IPS DF 6.9 (cell line): Measurements from ENCODE around the gene MTA1.

ENCODE experiments used
- DNase-seq: peaks from one replicate; pipeline ENCODE4 v3.0.0-alpha.2; 2013; ENCODE audit warnings: low read depth, low spot score
- H3K27ac ChIP-seq: one replicate; pipeline ENCODE4 v1.5.1; 2013; ENCODE audit warnings: low read length, control low read depth
- H3K27me3 ChIP-seq: 2 replicates; pipeline ENCODE4 v1.6.1; 2013; ENCODE audit warnings: mild to moderate bottlenecking, low read length; ENCODE audit not compliant: control insufficient read depth, insufficient read depth
- H3K36me3 ChIP-seq: 2 replicates; pipeline ENCODE4 v1.6.1; 2013; ENCODE audit warnings: low read length; ENCODE audit not compliant: control insufficient read depth, insufficient read depth
- H3K4me1 ChIP-seq: 2 replicates; pipeline ENCODE4 v1.6.1; 2013; ENCODE audit warnings: low read length; ENCODE audit not compliant: control insufficient read depth, insufficient read depth
- H3K4me3 ChIP-seq: 2 replicates; pipeline ENCODE4 v1.5.1; 2013; ENCODE audit warnings: mild to moderate bottlenecking, low read length
- H3K9me3 ChIP-seq: 2 replicates; pipeline ENCODE4 v1.6.1; 2013; ENCODE audit warnings: low read length, inconsistent platforms; ENCODE audit not compliant: control insufficient read depth, insufficient read depth
- WGBS: extraction: QIAGEN DNeasy Blood & Tissue Kit; methylation state at CpG from one replicate; pipeline ENCODE4 v1.1.7; 2013; ENCODE audit warnings: mixed read lengths, missing lambda C conversion rate; ENCODE audit not compliant: insufficient read length, insufficient coverage; 5-methylcytosine and 5-hydroxymethylcytosine counted together

The MTA1 gene

GRCh38 chr14:105418269-105419194 lies 1.1 kb upstream of the MTA1 start:
- Histone ChIP-seq H3K36me3 (no peaks in the 10 kb centered on the region; the same call in 1 of the 2 replicates), H3K4me1 (peaks cover 8% of the 10 kb centered on the region; the same call in 1 of the 2 replicates), H3K27me3 (no peaks in the 10 kb centered on the region; the same call in 1 of the 2 replicates), H3K4me3 (no peak overlapping the region), H3K27ac (no peak overlapping the region), H3K9me3 (no peaks in the 10 kb centered on the region)
- WGBS, result no CpG with 5 or more reads among the region's 19 CpGs
- DNase-seq, result no peak

DNA sequence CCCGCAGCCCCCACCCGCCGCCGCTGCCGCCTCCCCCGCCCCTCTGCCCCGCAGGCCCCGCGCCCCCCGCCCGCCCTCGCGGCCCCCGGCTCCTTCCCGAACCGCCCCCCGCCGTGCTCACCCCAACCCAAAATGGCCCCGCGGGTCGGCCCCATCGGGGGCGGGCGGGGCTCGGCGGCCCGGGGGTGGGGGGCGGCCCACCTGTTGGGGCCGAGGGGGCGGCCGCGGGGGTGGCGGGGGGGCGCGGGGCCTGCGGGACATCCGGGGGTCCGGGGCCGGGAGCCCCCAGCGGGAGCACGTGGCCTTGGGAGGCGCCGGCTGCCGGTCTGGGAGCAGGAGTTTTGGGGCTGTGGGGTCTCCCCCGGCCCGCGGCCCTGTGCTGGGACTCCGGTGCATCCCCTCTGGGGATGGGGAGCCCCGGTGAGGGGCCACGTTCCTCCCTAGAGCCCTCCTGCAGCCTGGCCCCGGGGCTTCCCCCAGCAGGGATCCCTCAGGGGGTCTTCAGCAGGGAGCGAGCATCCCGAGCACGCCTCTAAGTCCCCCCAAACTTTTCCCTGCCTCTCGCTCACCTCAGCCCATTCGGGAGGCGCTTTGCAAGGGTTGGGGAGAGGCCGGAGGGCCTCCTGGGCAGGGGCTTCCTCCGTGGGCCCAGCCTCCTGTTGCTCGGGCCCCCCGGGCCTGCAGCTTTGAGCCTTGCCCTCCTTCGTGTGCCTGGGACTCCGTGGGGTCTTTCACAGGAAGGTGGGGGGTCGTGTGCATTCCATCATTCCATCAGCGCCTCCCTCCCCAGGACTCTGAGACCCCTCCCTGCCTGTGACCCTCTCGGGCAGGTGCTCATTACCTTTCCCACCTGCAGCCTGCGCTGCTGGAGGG lies 710 bp downstream of the MTA1 start:
- H3K27me3 ChIP-seq, result no peaks in the 10 kb centered on the region
- H3K36me3 ChIP-seq, result no peaks in the 10 kb centered on the region; the same call in 1 of the 2 replicates
- H3K4me1 ChIP-seq, result peaks cover 8% of the 10 kb centered on the region; the same call in 1 of the 2 replicates
- H3K4me3 ChIP-seq, result peak overlapping the region; percentile 67
- H3K9me3 ChIP-seq, result no peaks in the 10 kb centered on the region
- no peak overlapping the region for H3K27ac ChIP-seq
- WGBS, result no CpG with 5 or more reads among the region's 67 CpGs
- no peak for DNase-seq

- Histone ChIP-seq H3K9me3 (no peaks in the 10 kb centered on the region), H3K27ac (no peak overlapping the region), H3K4me3 (peak overlapping the region; percentile 67; the same call in 1 of the 2 replicates), H3K36me3 (no peaks in the 10 kb centered on the region; the same call in 1 of the 2 replicates), H3K4me1 (peaks cover 8% of the 10 kb centered on the region; the same call in 1 of the 2 replicates), H3K27me3 (no peaks in the 10 kb centered on the region)
- no CpG with 5 or more reads among the region's 23 CpGs for WGBS
- DNase-seq, result no peak
Observed at GRCh38 chr14:105420974-105421674, 1.5 kb downstream of the MTA1 start.

DNA sequence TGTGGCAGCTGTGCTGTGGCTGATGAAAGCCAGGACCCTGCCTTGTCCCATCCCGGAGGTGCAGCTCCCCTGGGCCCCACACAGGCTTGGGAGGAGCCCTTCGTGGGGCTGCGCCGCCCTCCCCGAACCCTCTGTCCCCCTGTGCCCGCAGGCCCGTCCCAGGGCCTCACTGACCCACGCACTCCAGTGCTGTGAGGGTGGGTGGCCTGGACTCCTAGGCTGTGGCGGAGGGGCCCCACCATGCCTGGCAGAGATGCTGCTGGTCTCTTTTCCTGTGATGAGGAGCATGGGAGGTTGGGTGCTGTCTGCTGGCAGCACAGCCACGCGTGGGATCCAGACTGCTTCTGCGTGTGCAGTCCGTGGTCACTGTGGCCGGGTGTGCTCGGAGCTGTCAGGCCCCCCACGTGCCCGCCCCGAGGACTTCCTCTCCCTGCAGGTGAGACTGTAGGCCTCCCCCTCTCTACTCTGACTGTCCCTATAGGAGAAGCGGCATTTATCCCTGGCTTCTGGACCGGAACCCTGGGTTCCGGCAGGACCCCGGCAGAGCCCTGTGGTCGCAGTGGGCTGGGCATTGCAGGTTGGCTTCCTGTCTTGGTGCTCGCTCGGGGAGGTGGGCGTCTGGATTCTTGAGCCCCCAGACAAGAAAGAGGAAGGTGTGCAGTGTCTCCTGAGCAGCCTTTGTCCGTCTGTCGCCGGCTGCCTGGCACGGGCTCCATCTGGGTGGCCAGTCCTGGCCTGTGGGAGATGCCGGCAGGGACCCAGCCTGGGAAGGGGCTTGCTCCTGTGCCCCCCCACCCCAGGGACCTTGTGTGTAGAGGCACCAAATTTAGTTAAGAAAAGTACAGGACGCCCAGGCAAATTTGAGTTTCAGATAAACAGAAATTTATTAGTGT lies 2.3 kb downstream of the MTA1 start:
- H3K27me3 ChIP-seq, result no peaks in the 10 kb centered on the region
- DNase-seq, result no peak
- H3K9me3 ChIP-seq, result no peaks in the 10 kb centered on the region
- H3K4me1 ChIP-seq, result peaks cover 8% of the 10 kb centered on the region; the same call in 1 of the 2 replicates
- no peak overlapping the region for H3K4me3 ChIP-seq
- H3K27ac ChIP-seq, result no peak overlapping the region
- no CpG with 5 or more reads among the region's 32 CpGs for WGBS
- H3K36me3 ChIP-seq, result peaks cover 4% of the 10 kb centered on the region

DNA sequence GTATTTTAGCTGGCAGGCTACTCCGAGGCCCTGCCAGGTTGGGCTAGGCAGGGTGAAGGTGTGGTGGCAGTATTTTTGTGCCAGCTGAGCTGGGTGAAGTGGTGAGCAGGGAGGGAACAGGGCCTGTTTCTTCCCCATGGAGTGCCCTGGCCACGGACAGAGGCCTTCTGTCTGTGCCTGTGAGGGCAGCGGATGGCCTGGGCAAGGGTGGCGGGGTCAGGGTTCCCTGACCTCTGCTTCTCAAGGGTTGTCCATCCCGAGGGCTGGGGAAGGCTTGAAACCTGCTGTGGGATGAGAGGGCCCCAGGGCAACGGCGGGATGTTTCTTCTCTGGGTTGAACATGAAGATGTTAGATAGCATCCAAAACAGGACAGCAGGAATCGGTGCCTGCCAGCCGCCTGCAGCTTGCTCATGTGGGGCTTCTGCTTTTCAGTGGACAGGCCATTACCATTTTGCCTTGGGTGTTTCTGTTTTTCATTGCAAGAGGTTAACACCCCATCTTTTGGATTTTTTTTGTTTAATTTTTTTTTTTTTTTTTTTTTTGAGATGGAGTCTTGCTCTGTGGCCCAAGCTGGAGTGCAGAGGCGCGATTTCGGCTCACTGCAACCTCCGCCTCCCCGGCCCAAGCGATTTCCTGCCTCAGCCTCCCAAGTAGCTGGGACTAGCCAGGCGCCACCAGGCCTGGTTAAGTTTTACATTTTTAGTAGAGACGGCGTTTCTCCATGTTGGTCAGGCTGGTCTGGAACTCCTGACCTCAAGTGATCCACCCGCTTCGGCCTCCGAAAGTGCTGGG lies 3.3 kb downstream of the MTA1 start:
- Histone ChIP-seq H3K36me3 (peaks cover 4% of the 10 kb centered on the region), H3K9me3 (no peaks in the 10 kb centered on the region), H3K27me3 (no peaks in the 10 kb centered on the region), H3K27ac (no peak overlapping the region), H3K4me3 (no peak overlapping the region), H3K4me1 (peaks cover 8% of the 10 kb centered on the region; the same call in 1 of the 2 replicates)
- no CpG with 5 or more reads among the region's 21 CpGs for WGBS
- DNase-seq, result no peak

GRCh38 chr14:105423488-105424195 lies 4.0 kb downstream of the MTA1 start:
- DNase-seq, result no peak
- Histone ChIP-seq H3K27ac (no peak overlapping the region), H3K4me1 (peaks cover 8% of the 10 kb centered on the region; the same call in 1 of the 2 replicates), H3K27me3 (no peaks in the 10 kb centered on the region), H3K4me3 (no peak overlapping the region), H3K9me3 (no peaks in the 10 kb centered on the region), H3K36me3 (peaks cover 4% of the 10 kb centered on the region)
- WGBS, result no CpG with 5 or more reads among the region's 21 CpGs

DNA sequence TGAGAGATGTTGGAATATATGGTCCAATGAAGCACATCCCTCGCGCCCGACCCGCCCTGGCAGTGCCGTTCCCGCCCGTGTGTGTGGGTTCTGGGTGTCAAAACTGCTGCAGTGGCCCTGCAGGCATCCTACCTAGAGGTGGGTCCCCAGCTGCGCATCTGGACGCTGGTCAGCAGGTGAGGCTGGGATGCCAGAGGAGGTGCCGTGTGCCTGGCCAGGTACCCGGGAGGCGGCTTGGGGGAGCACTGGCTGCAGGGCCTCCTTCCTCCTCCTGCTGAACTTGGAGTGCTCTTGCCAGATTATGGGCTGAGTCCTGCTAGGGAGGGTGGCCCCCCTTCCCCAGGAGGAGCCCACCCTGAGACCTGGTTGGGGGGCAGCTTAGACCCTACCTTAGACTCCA lies 5.2 kb downstream of the MTA1 start:
- WGBS, result no CpG with 5 or more reads among the region's 12 CpGs
- Histone ChIP-seq H3K27me3 (no peaks in the 10 kb centered on the region), H3K9me3 (no peaks in the 10 kb centered on the region), H3K4me3 (no peak overlapping the region), H3K4me1 (peaks cover 8% of the 10 kb centered on the region; the same call in 1 of the 2 replicates), H3K27ac (no peak overlapping the region), H3K36me3 (peaks cover 4% of the 10 kb centered on the region)
- DNase-seq, result no peak

- Histone ChIP-seq H3K27me3 (no peaks in the 10 kb centered on the region), H3K27ac (no peak overlapping the region), H3K4me3 (no peak overlapping the region), H3K9me3 (no peaks in the 10 kb centered on the region), H3K36me3 (peaks cover 4% of the 10 kb centered on the region), H3K4me1 (peaks cover 8% of the 10 kb centered on the region; the same call in 1 of the 2 replicates)
- no CpG with 5 or more reads among the region's 23 CpGs for WGBS
- DNase-seq, result no peak
Observed at GRCh38 chr14:105425823-105426247, 6.2 kb downstream of the MTA1 start.
